Activated B cell treated with CpG ODN at 0.5 μM for 24 hours (primary cell): ENCODE measurements around the gene PNPLA3. TPM values are rescaled to one million over a fixed set of nuclear protein-coding genes. Genes with fewer than 3 reads are reported as not detected.

Experiments used
- ATAC-seq: fragments of 200-7000 bp; cut with Tn5 transposase; one replicate; pipeline ENCODE4 v1.10.0; 2021; ENCODE audit warnings: low read depth, mild to moderate bottlenecking, moderate library complexity
- CTCF ChIA-PET: fragments of 350-600 bp; sonication (Branson Sonifier 250); formaldehyde crosslinking; loops from one replicate; lab custom pipeline; 2021; ENCODE audit warnings: antibody characterized with exemption; lab: Charles Lee
- POLR2A ChIA-PET: fragments of 350-600 bp; sonication (Branson Sonifier 250); formaldehyde crosslinking; loops from one replicate; lab custom pipeline; 2021; ENCODE audit warnings: antibody characterized with exemption; lab: Charles Lee
- DNase-seq: peaks from one replicate; pipeline ENCODE4 v3.0.0; 2022
- H3K27ac Mint-ChIP-seq: one replicate; pipeline ENCODE4 v1.8.0; 2020; ENCODE audit warnings: mixed read lengths
- H3K27me3 Mint-ChIP-seq: one replicate; pipeline ENCODE4 v1.8.0; 2021; ENCODE audit warnings: mixed read lengths
- H3K36me3 Mint-ChIP-seq: one replicate; pipeline ENCODE4 v1.8.0; 2021; ENCODE audit warnings: low read depth, mixed read lengths
- H3K4me1 Mint-ChIP-seq: one replicate; pipeline ENCODE4 v1.8.0; 2021; ENCODE audit warnings: mixed read lengths
- H3K4me3 Mint-ChIP-seq: one replicate; pipeline ENCODE4 v1.8.0; 2020; ENCODE audit warnings: mild to moderate bottlenecking, mixed read lengths
- H3K9me3 Mint-ChIP-seq: one replicate; pipeline ENCODE4 v1.8.0; 2020; ENCODE audit warnings: mixed read lengths
- CTCF ChIP-seq: fragments of 200-600 bp; IDR thresholded peaks from one replicate; pipeline ENCODE4 v1.8.0; 2022; ENCODE audit warnings: antibody characterized with exemption, mild to moderate bottlenecking
- intact Hi-C: fragments of 100-400 bp; cut with micrococcal nuclease; formaldehyde crosslinking; loops from one replicate; pipeline ENCODE4 v1.15.1; 2024
- total RNA-seq: library from RNA; stranded (reverse); gene quantifications from 2 replicates; pipeline ENCODE4 v1.2.3, GENCODE V29; 2022

Gene PNPLA3
- total RNA-seq, 1 donor from 2014 or later, result 0.33 TPM

DNA sequence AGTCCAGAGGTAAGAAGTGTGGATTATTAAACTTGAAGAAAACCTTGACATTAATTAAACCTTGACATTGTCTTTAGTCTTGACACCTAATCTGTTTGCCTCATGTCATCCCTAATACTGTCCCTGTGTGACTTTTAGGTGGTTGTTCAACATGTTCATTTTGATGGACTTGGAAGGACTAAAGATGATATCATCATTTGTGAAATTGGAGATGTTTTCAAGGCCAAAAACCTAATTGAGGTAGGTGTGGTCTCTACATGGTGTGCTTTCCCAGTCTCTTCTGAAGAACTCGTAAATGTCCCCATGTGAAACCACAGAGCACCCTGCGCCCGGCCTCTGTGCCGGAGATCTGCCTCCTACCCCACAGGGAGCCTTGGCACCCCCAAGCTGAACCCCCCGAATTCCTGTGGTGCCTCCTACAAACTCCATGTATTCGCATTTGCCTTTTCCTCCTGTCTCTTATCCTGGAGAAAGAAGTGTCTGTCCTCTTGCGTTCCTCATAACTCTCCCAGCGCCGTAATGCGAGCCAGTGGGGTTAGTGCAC lies 40.8 kb downstream of the PNPLA3 start:
- ChIA-PET CTCF (interaction anchor here (1.0 to 1.1 kb wide), 2 partner anchors 18 to 29 kb away, joined by 3 to 4 read pairs; no protein-coding TSS in a partner anchor), POLR2A (no interaction called here)
- ATAC-seq, result no peak

GRCh38 chr22:43967069-43967468 lies 43.5 kb downstream of the PNPLA3 start:
- Mint-ChIP-seq H3K27ac (no peak overlapping the region), H3K9me3 (no peaks in the 10 kb centered on the region), H3K4me3 (no peak overlapping the region), H3K27me3 (no peaks in the 10 kb centered on the region), H3K4me1 (no peaks in the 10 kb centered on the region), H3K36me3 (peaks cover 83% of the 10 kb centered on the region)
- POLR2A ChIA-PET, result no interaction called here
- DNase-seq, result no peak
- CTCF ChIA-PET, result no interaction called here
- no peak for TF ChIP-seq CTCF
- ATAC-seq, result no peak
- intact Hi-C loops, result no loop called here

More for the DNA sequence above, 40.8 kb downstream of the PNPLA3 start:
- Mint-ChIP-seq H3K4me1 (peaks cover 1% of the 10 kb centered on the region), H3K4me3 (no peak overlapping the region), H3K27me3 (no peaks in the 10 kb centered on the region), H3K9me3 (no peaks in the 10 kb centered on the region), H3K36me3 (peaks cover 64% of the 10 kb centered on the region), H3K27ac (no peak overlapping the region)
- intact Hi-C loops, result no loop called here
- TF ChIP-seq CTCF, result no peak
- DNase-seq, result no peak

GRCh38 chr22:43968614-43969013 lies 45.0 kb downstream of the PNPLA3 start:
- Mint-ChIP-seq H3K36me3 (peaks cover 92% of the 10 kb centered on the region), H3K4me3 (no peak overlapping the region), H3K27ac (no peak overlapping the region), H3K4me1 (no peaks in the 10 kb centered on the region), H3K9me3 (no peaks in the 10 kb centered on the region), H3K27me3 (no peaks in the 10 kb centered on the region)
- intact Hi-C loops, result no loop called here
- DNase-seq (no peak), ATAC-seq (no peak)
- POLR2A ChIA-PET, result interaction anchor here (0.8 kb wide), 1 partner anchor 14 kb away, joined by 6 read pairs; the partner anchor contains the start of gene SAMM50
- TF ChIP-seq CTCF, result no peak
- CTCF ChIA-PET, result no interaction called here

DNA sequence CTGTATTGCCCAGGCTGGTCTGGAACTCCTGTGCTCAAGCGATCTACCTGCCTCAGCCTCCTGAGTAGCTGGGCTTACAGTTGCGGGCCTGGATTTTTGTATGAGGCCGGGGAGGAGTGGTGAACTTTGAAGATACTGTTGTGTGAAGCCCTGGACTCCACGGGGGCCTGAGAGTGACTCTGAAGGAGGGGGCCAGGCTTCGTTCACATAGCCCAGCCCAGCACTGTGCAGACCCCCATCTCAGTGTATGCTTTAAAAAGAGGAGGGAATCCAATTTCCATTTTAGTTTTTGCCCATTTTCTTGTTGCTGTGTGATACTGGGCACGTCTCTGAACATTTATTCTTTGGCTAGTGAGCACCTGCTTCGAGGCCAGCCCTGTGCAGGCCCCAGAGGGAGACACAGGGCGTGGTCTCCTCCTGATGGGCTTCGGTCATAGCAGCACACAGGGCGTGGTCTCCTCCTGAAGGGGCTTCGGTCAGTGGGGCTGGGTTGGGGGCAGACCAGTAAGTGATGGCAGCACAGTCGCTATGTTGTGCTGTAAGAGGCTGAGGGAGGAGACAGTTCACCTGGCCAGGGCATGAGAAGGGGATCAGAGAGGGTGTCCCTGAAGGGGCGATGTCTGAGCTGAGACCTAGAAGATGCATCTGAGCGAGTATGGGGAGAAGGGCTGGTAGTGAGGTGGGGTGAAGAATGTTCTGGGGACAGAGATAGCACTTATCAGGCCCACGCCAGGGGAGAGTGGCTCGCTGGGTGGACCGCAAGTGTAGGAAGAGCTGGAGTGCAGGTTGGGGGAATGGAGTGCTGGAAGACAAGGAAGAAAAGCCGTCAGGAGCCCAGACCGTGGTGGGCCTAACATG lies 45.6 kb downstream of the PNPLA3 start:
- DNase-seq (no peak), ATAC-seq (no peak)
- Mint-ChIP-seq H3K36me3 (peaks cover 93% of the 10 kb centered on the region), H3K9me3 (no peaks in the 10 kb centered on the region), H3K27ac (no peak overlapping the region), H3K4me3 (no peak overlapping the region), H3K4me1 (no peaks in the 10 kb centered on the region), H3K27me3 (no peaks in the 10 kb centered on the region)
- no peak for TF ChIP-seq CTCF
- POLR2A ChIA-PET, result no interaction called here
- intact Hi-C loops, result no loop called here
- CTCF ChIA-PET, result no interaction called here

GRCh38 chr22:43969989-43970755 lies 46.6 kb downstream of the PNPLA3 start:
- ATAC-seq (no peak), DNase-seq (no peak)
- ChIA-PET POLR2A (no interaction called here), CTCF (no interaction called here)
- Mint-ChIP-seq H3K9me3 (no peaks in the 10 kb centered on the region), H3K4me1 (no peaks in the 10 kb centered on the region), H3K36me3 (peaks cover 93% of the 10 kb centered on the region), H3K4me3 (no peak overlapping the region), H3K27me3 (no peaks in the 10 kb centered on the region), H3K27ac (no peak overlapping the region)
- TF ChIP-seq CTCF, result no peak
- intact Hi-C loops, result no loop called here
